Esophagus muscularis mucosa (tissue), 4 donors: ENCODE data around the gene TMC7. TPM values are rescaled to one million over a fixed set of nuclear protein-coding genes. Genes with fewer than 3 reads are reported as not detected.

Experiments
- DNase-seq: peaks from one replicate; pipeline ENCODE4 v3.0.0-alpha.2; 2017; ENCODE audit errors: extremely low spot score
- H3K27ac ChIP-seq, 4 donors: fragments of 200-600 bp; sonication (generic); replicated peaks in 1 of 4; 1 replicate in 3 of 4; 2 replicates in 1 of 4; pipeline ENCODE4 v1.5.1; 2016 to 2019; ENCODE audit warnings: mild to moderate bottlenecking in 1 of 4
- H3K27me3 ChIP-seq, 4 donors: fragments of 200-600 bp; sonication (generic); one replicate each; pipeline versions ENCODE4 v1.5.1 to v1.6.0; 2016 to 2019
- H3K36me3 ChIP-seq, 4 donors: fragments of 200-600 bp; sonication (generic); one replicate each; pipeline ENCODE4 v1.5.1; 2016 to 2019
- H3K4me1 ChIP-seq, 4 donors: fragments of 200-600 bp; sonication (generic); one replicate each; pipeline ENCODE4 v1.5.1; 2016 to 2019
- H3K4me3 ChIP-seq, 4 donors: fragments of 200-600 bp; sonication (generic); 1 replicate in 2 of 4; 2 replicates in 2 of 4; pipeline ENCODE4 v1.5.1; 2016 to 2019; ENCODE audit warnings: mild to moderate bottlenecking in 4 of 4, moderate library complexity in 1 of 4
- H3K9me3 ChIP-seq, 4 donors: fragments of 200-600 bp; sonication (generic); 1 replicate in 3 of 4; 2 replicates in 1 of 4; pipeline ENCODE4 v1.5.1; 2016 to 2019
- CTCF ChIP-seq, 3 experiments: fragments of 200-600 bp in 2 of 3; fragments of 450-650 bp in 1 of 3; sonication (generic) in 2 of 3; IDR thresholded peaks; one replicate each; pipeline ENCODE4 v1.5.1; 2017 to 2019; ENCODE audit warnings: antibody characterized with exemption in 3 of 3, mild to moderate bottlenecking in 2 of 3, moderate library complexity in 1 of 3
- EP300 ChIP-seq: sonication (generic); formaldehyde crosslinking; IDR thresholded peaks from one replicate; pipeline ENCODE4 v1.6.1; 2017; ENCODE audit warnings: antibody characterized with exemption
- POLR2A ChIP-seq: fragments of 450-650 bp; IDR thresholded peaks from one replicate; pipeline ENCODE4 v1.6.1; 2017; ENCODE audit warnings: antibody characterized with exemption, moderate library complexity, mild to moderate bottlenecking, low read depth
- POLR2AphosphoS5 ChIP-seq, 2 donors: sonication (generic); formaldehyde crosslinking; IDR thresholded peaks; one replicate each; pipeline ENCODE4 v1.6.1; 2017; ENCODE audit warnings: antibody characterized with exemption in 2 of 2
- WGBS: methylation state at CpG from one replicate; pipeline ENCODE4 v1.1.5; 2018; 5-methylcytosine and 5-hydroxymethylcytosine counted together
- intact Hi-C: fragments of 100-400 bp; cut with DNase I; formaldehyde crosslinking; loops from one replicate; pipeline ENCODE4 v1.15.1; 2023
- total RNA-seq, 4 donors: library from RNA; depleted of rRNA; stranded (reverse); fragments of >200 nt; gene quantifications; one replicate each; pipeline versions ENCODE4 v1.1.0 to v1.2.1, GENCODE V29; 2016

The TMC7 gene
- total RNA-seq, 4 donors from 2014 or later: 0.17 to 0.83 (median 0.56) TPM

- intact Hi-C loops: no loop called here
- no peak for DNase-seq
- 87% methylated on average over 2 of the region's 2 CpGs for WGBS
- Histone ChIP-seq H3K36me3 (no peaks in the 10 kb centered on the region), H3K9me3 (no peaks in the 10 kb centered on the region), H3K4me1 (no peaks in the 10 kb centered on the region), H3K27me3 (no peaks in the 10 kb centered on the region), H3K4me3 (no peak overlapping the region), H3K27ac (no peak overlapping the region)
- TF ChIP-seq EP300 (no peak), POLR2AphosphoS5 (IDR thresholded peaks at IDR 0.05) (no peak), POLR2A (no peak), CTCF (IDR thresholded peaks at IDR 0.05) (no peak)
Measured at GRCh38 chr16:19092653-19093410, 109.1 kb downstream of the TMC7 start.

GRCh38 chr16:19093631-19094541 lies 110.2 kb downstream of the TMC7 start:
- Histone ChIP-seq H3K4me1 (no peaks in the 10 kb centered on the region), H3K36me3 (no peaks in the 10 kb centered on the region), H3K4me3 (no peak overlapping the region), H3K9me3 (no peaks in the 10 kb centered on the region), H3K27ac (no peak overlapping the region), H3K27me3 (no peaks in the 10 kb centered on the region)
- TF ChIP-seq POLR2A: no peak
- no peak for TF ChIP-seq POLR2AphosphoS5 (IDR thresholded peaks at IDR 0.05)
- no peak for TF ChIP-seq CTCF (IDR thresholded peaks at IDR 0.05)
- no peak for TF ChIP-seq EP300
- DNase-seq: no peak
- WGBS: 75% methylated on average over 15 of the region's 15 CpGs
- intact Hi-C loops: no loop called here

GRCh38 chr16:19094542-19095365 lies 111.0 kb downstream of the TMC7 start:
- no peaks in the 10 kb centered on the region for H3K27me3 ChIP-seq
- H3K9me3 ChIP-seq: no peaks in the 10 kb centered on the region
- intact Hi-C loops: no loop called here
- H3K4me1 ChIP-seq: no peaks in the 10 kb centered on the region
- DNase-seq: no peak
- no peaks in the 10 kb centered on the region for H3K36me3 ChIP-seq
- no peak for TF ChIP-seq POLR2A
- no peak for TF ChIP-seq EP300
- no peak for TF ChIP-seq POLR2AphosphoS5 (IDR thresholded peaks at IDR 0.05)
- no peak for TF ChIP-seq CTCF (IDR thresholded peaks at IDR 0.05)
- WGBS: 77% methylated on average over 11 of the region's 11 CpGs
- no peak overlapping the region for H3K4me3 ChIP-seq
- H3K27ac ChIP-seq: no peak overlapping the region

GRCh38 chr16:19095654-19096053 lies 111.9 kb downstream of the TMC7 start:
- no peak overlapping the region for H3K4me3 ChIP-seq
- H3K36me3 ChIP-seq: no peaks in the 10 kb centered on the region
- H3K4me1 ChIP-seq: no peaks in the 10 kb centered on the region
- no peak overlapping the region for H3K27ac ChIP-seq
- no peak for DNase-seq
- no peaks in the 10 kb centered on the region for H3K9me3 ChIP-seq
- intact Hi-C loops: no loop called here
- H3K27me3 ChIP-seq: no peaks in the 10 kb centered on the region
- TF ChIP-seq POLR2A (no peak), POLR2AphosphoS5 (IDR thresholded peaks at IDR 0.05) (no peak), CTCF (IDR thresholded peaks at IDR 0.05) (no peak), EP300 (no peak)
- 82% methylated on average over 5 of the region's 5 CpGs for WGBS
